GM19372 (cell line): Measurements from ENCODE around the gene KRTAP2-4.
"Not testable (repeated sequence)": the region's sequence is repeated elsewhere in the genome, so short reads cannot be mapped to it uniquely, and the experiment has no call there.

Experiments
- ATAC-seq: cut with Tn5 transposase; IDR thresholded peaks from one replicate; pipeline ENCODE4 v1.9.1; 2021; ENCODE audit warnings: mild to moderate bottlenecking, low read depth, moderate library complexity; ENCODE audit not compliant: unreplicated experiment

The KRTAP2-4 gene

GRCh38 chr17:41040783-41041571 lies 24.7 kb downstream of the KRTAP2-4 start, which contains the start of gene KRTAP1-1:
TSS of gene KRTAP1-1 (minus strand) at chr17:41041450. CDS start at chr17:41041397, 53 bp downstream.
- not testable (repeated sequence) for ATAC-seq

GRCh38 chr17:41037853-41038350 lies 27.8 kb downstream of the KRTAP2-4 start:
- ATAC-seq: no peak

- ATAC-seq: not testable (repeated sequence)
Measured at GRCh38 chr17:41034346-41034935, 31.2 kb downstream of the KRTAP2-4 start, which contains the start of gene KRTAP1-3. TSS of gene KRTAP1-3 (minus strand) at chr17:41034874. CDS start at chr17:41034821, 53 bp downstream.

- no peak for ATAC-seq
Measured at GRCh38 chr17:41029633-41030245, 35.9 kb downstream of the KRTAP2-4 start, which contains the start of gene KRTAP1-4. TSS of gene KRTAP1-4 (minus strand) at chr17:41030195. CDS start at chr17:41030078, 117 bp downstream.

- no peak for ATAC-seq
Measured at GRCh38 chr17:41026715-41027471, 38.8 kb downstream of the KRTAP2-4 start, which contains the start of gene KRTAP1-5. TSS of gene KRTAP1-5 (minus strand) at chr17:41027208. CDS start at chr17:41027155, 53 bp downstream.

GRCh38 chr17:41024697-41025096 lies 41.0 kb downstream of the KRTAP2-4 start:
- ATAC-seq: no peak

GRCh38 chr17:41020336-41020735 lies 45.3 kb downstream of the KRTAP2-4 start:
- ATAC-seq: no peak

GRCh38 chr17:41019415-41019814 lies 46.3 kb downstream of the KRTAP2-4 start:
- ATAC-seq: no peak

GRCh38 chr17:41018541-41018940 lies 47.1 kb downstream of the KRTAP2-4 start:
- ATAC-seq: no peak

GRCh38 chr17:41016578-41017215 lies 49.0 kb downstream of the KRTAP2-4 start:
- ATAC-seq: no peak

GRCh38 chr17:41015454-41015853 lies 50.2 kb downstream of the KRTAP2-4 start:
- no peak for ATAC-seq
